Activated T-helper 1 cell treated with anti-CD3 and anti-CD28 coated beads, Interleukin-12 subunit alpha, Interleukin-12 subunit beta, Interleukin-2, Interleukin-4 antibody, amounts not matched to agents 30 ng/mL and 10 ng/mL and 1 ng/mL, durations not matched to agents 14 hours and 24 hours and 36 hours (primary cell): ENCODE measurements around the gene PTGER4. TPM values are rescaled to one million over a fixed set of nuclear protein-coding genes. Genes with fewer than 3 reads are reported as not detected.
"Not testable (repeated sequence)": the region's sequence is repeated elsewhere in the genome, so short reads cannot be mapped to it uniquely, and the experiment has no call there.

Experiments used
- DNase-seq: peaks from one replicate; pipeline ENCODE4 v3.0.0; 2021; ENCODE audit warnings: low spot score
- H3K27ac Mint-ChIP-seq: one replicate; pipeline ENCODE4 v1.8.0; 2021; ENCODE audit warnings: mild to moderate bottlenecking, mixed read lengths
- H3K27me3 Mint-ChIP-seq: one replicate; pipeline ENCODE4 v1.8.0; 2022; ENCODE audit warnings: mild to moderate bottlenecking, moderate library complexity, mixed read lengths; ENCODE audit not compliant: insufficient read depth
- H3K36me3 Mint-ChIP-seq: one replicate; pipeline ENCODE4 v1.8.0; 2021; ENCODE audit warnings: low read depth, mixed read lengths
- H3K4me1 Mint-ChIP-seq: one replicate; pipeline ENCODE4 v1.8.0; 2021; ENCODE audit warnings: low read depth, mixed read lengths
- H3K4me3 Mint-ChIP-seq: one replicate; pipeline ENCODE4 v1.8.0; 2021; ENCODE audit warnings: mild to moderate bottlenecking, moderate library complexity, mixed read lengths
- H3K9me3 Mint-ChIP-seq: one replicate; pipeline ENCODE4 v1.8.0; 2021; ENCODE audit warnings: mixed read lengths
- intact Hi-C: fragments of 100-400 bp; cut with micrococcal nuclease; formaldehyde crosslinking; loops from one replicate; pipeline ENCODE4 v1.15.1; 2024
- total RNA-seq: library from RNA; stranded (reverse); gene quantifications from 2 replicates; pipeline ENCODE4 v1.2.3, GENCODE V29; 2022

The PTGER4 gene
- total RNA-seq, 1 donor from 2014 or later, result 61.0 TPM

GRCh38 chr5:40687321-40687720 lies 7.6 kb downstream of the PTGER4 start:
- no peak for DNase-seq
- Mint-ChIP-seq H3K9me3 (no peaks in the 10 kb centered on the region), H3K27ac (peak overlapping the region; percentile 91), H3K36me3 (peaks cover 76% of the 10 kb centered on the region), H3K4me1 (peaks cover 76% of the 10 kb centered on the region), H3K4me3 (peak overlapping the region; percentile 99), H3K27me3 (no peaks in the 10 kb centered on the region)
- intact Hi-C loops, result loop anchor here (5.0 kb wide), 1 partner anchor 1510 kb away; no protein-coding TSS in a partner anchor

- Mint-ChIP-seq H3K9me3 (no peaks in the 10 kb centered on the region), H3K36me3 (peaks cover 69% of the 10 kb centered on the region), H3K27me3 (no peaks in the 10 kb centered on the region), H3K4me3 (peak overlapping the region; percentile 99), H3K27ac (peak overlapping the region; percentile 91), H3K4me1 (peaks cover 71% of the 10 kb centered on the region)
- peak; percentile 81 for DNase-seq
- intact Hi-C loops, result loop anchor here (1.0 to 5.0 kb wide), 15 partner anchors 9 to 1511 kb away; partner anchors contain the start of gene PTGER4
Measured at GRCh38 chr5:40688127-40688761, 8.5 kb downstream of the PTGER4 start.

GRCh38 chr5:40688996-40689395 lies 9.3 kb downstream of the PTGER4 start:
- intact Hi-C loops, result loop anchor here (1.0 to 5.0 kb wide), 19 partner anchors 10 to 1512 kb away; partner anchors contain the start of genes PTGER4 and TTC33
- Mint-ChIP-seq H3K4me3 (peak overlapping the region; percentile 99), H3K27ac (peak overlapping the region; percentile 91), H3K4me1 (peaks cover 64% of the 10 kb centered on the region), H3K9me3 (no peaks in the 10 kb centered on the region), H3K27me3 (no peaks in the 10 kb centered on the region), H3K36me3 (peaks cover 65% of the 10 kb centered on the region)
- no peak for DNase-seq

- Mint-ChIP-seq H3K27me3 (no peaks in the 10 kb centered on the region), H3K36me3 (peaks cover 62% of the 10 kb centered on the region), H3K9me3 (no peaks in the 10 kb centered on the region), H3K27ac (peak overlapping the region; percentile 91), H3K4me3 (peak overlapping the region; percentile 56), H3K4me1 (peaks cover 60% of the 10 kb centered on the region)
- intact Hi-C loops, result loop anchor here (1.0 to 5.0 kb wide), 7 partner anchors 66 to 1512 kb away; partner anchors contain the start of gene TTC33
- no peak for DNase-seq
Measured at GRCh38 chr5:40689438-40689837, 9.7 kb downstream of the PTGER4 start.

- Mint-ChIP-seq H3K27me3 (no peaks in the 10 kb centered on the region), H3K36me3 (peaks cover 62% of the 10 kb centered on the region), H3K4me3 (peak overlapping the region; percentile 31), H3K9me3 (no peaks in the 10 kb centered on the region), H3K27ac (peak overlapping the region; percentile 76), H3K4me1 (peaks cover 54% of the 10 kb centered on the region)
- no peak for DNase-seq
- intact Hi-C loops, result no loop called here
Measured at GRCh38 chr5:40690267-40690666, 10.6 kb downstream of the PTGER4 start.

- H3K4me3 Mint-ChIP-seq, result no peak overlapping the region
- peak overlapping the region; percentile 41 for H3K27ac Mint-ChIP-seq
- H3K9me3 Mint-ChIP-seq, result no peaks in the 10 kb centered on the region
- intact Hi-C loops, result no loop called here
- H3K4me1 Mint-ChIP-seq, result peaks cover 38% of the 10 kb centered on the region
- no peak for DNase-seq
- H3K27me3 Mint-ChIP-seq, result no peaks in the 10 kb centered on the region
- peaks cover 63% of the 10 kb centered on the region for H3K36me3 Mint-ChIP-seq
Measured at GRCh38 chr5:40691894-40692293, 12.2 kb downstream of the PTGER4 start.

GRCh38 chr5:40694433-40694832 lies 14.7 kb downstream of the PTGER4 start:
- Mint-ChIP-seq H3K36me3 (peaks cover 54% of the 10 kb centered on the region), H3K27me3 (no peaks in the 10 kb centered on the region), H3K4me1 (peaks cover 13% of the 10 kb centered on the region), H3K27ac (no peak overlapping the region), H3K9me3 (no peaks in the 10 kb centered on the region), H3K4me3 (no peak overlapping the region)
- intact Hi-C loops, result no loop called here
- DNase-seq, result no peak

- H3K4me3 Mint-ChIP-seq, result no peak overlapping the region
- peaks cover 68% of the 10 kb centered on the region for H3K36me3 Mint-ChIP-seq
- no peak overlapping the region for H3K27ac Mint-ChIP-seq
- H3K4me1 Mint-ChIP-seq, result no peaks in the 10 kb centered on the region
- peaks cover 43% of the 10 kb centered on the region for H3K9me3 Mint-ChIP-seq
- no peaks in the 10 kb centered on the region for H3K27me3 Mint-ChIP-seq
- no peak for DNase-seq
- intact Hi-C loops, result no loop called here
Measured at GRCh38 chr5:40700116-40700782, 20.5 kb downstream of the PTGER4 start.

GRCh38 chr5:40702027-40702426 lies 22.3 kb downstream of the PTGER4 start:
- DNase-seq, intact Hi-C loops, H3K4me1 Mint-ChIP-seq, H3K4me3 Mint-ChIP-seq, H3K27ac Mint-ChIP-seq, H3K27me3 Mint-ChIP-seq: not testable (repeated sequence)
- H3K9me3 Mint-ChIP-seq, result peaks cover 49% of the 10 kb centered on the region
- peaks cover 64% of the 10 kb centered on the region for H3K36me3 Mint-ChIP-seq

- Mint-ChIP-seq H3K9me3 (peaks cover 64% of the 10 kb centered on the region), H3K36me3 (peaks cover 62% of the 10 kb centered on the region)
- intact Hi-C loops, H3K27me3 Mint-ChIP-seq, H3K4me3 Mint-ChIP-seq, H3K4me1 Mint-ChIP-seq, H3K27ac Mint-ChIP-seq, DNase-seq: not testable (repeated sequence)
Measured at GRCh38 chr5:40705484-40705883, 25.8 kb downstream of the PTGER4 start.

GRCh38 chr5:40710575-40710974 lies 30.9 kb downstream of the PTGER4 start:
- H3K4me3 Mint-ChIP-seq, DNase-seq, H3K4me1 Mint-ChIP-seq, intact Hi-C loops, H3K27ac Mint-ChIP-seq, H3K27me3 Mint-ChIP-seq: not testable (repeated sequence)
- peaks cover 18% of the 10 kb centered on the region for H3K9me3 Mint-ChIP-seq
- peaks cover 30% of the 10 kb centered on the region for H3K36me3 Mint-ChIP-seq

GRCh38 chr5:40714001-40714400 lies 34.3 kb downstream of the PTGER4 start:
- H3K4me3 Mint-ChIP-seq, result no peak overlapping the region
- peaks cover 10% of the 10 kb centered on the region for H3K4me1 Mint-ChIP-seq
- H3K27ac Mint-ChIP-seq, result no peak overlapping the region
- no peak for DNase-seq
- peaks cover 7% of the 10 kb centered on the region for H3K9me3 Mint-ChIP-seq
- H3K27me3 Mint-ChIP-seq, result no peaks in the 10 kb centered on the region
- peaks cover 22% of the 10 kb centered on the region for H3K36me3 Mint-ChIP-seq
- intact Hi-C loops, result no loop called here

GRCh38 chr5:40716000-40716399 lies 36.3 kb downstream of the PTGER4 start:
- H3K27me3 Mint-ChIP-seq, result no peaks in the 10 kb centered on the region
- H3K4me3 Mint-ChIP-seq, result no peak overlapping the region
- DNase-seq, result no peak
- intact Hi-C loops, result no loop called here
- H3K9me3 Mint-ChIP-seq, result peaks cover 1% of the 10 kb centered on the region
- peaks cover 10% of the 10 kb centered on the region for H3K4me1 Mint-ChIP-seq
- H3K27ac Mint-ChIP-seq, result no peak overlapping the region
- peaks cover 24% of the 10 kb centered on the region for H3K36me3 Mint-ChIP-seq
